Hepatocyte (in vitro differentiated cells): ENCODE results near the gene RGS17.

Source experiments
- CTCF ChIP-seq: fragments of 200-600 bp; sonication (generic); IDR thresholded peaks from 2 replicates; pipeline ENCODE4 v1.5.1; 2016; ENCODE audit warnings: antibody characterized with exemption, mild to moderate bottlenecking; ENCODE audit not compliant: poor library complexity
- EZH2 ChIP-seq: fragments of 200-600 bp; sonication (generic); IDR thresholded peaks from 2 replicates; pipeline ENCODE4 v1.6.1; 2016; ENCODE audit warnings: antibody characterized with exemption, mild to moderate bottlenecking, borderline replicate concordance

- TF ChIP-seq CTCF: no peak
- TF ChIP-seq EZH2: no peak
Measured at GRCh38 chr6:153001767-153002612, 129.1 kb downstream of the RGS17 start.
